Cardiac atrium fibroblast (primary cell): ENCODE measurements around the gene DENND2C. TPM values are rescaled to one million over a fixed set of nuclear protein-coding genes. Genes with fewer than 3 reads are reported as not detected.

Experiments
- total RNA-seq: library from RNA; depleted of rRNA; stranded (reverse); fragments of >200 nt; gene quantifications from 2 replicates; pipeline ENCODE4 v1.2.3, GENCODE V29; 2015

The DENND2C gene, protein sequence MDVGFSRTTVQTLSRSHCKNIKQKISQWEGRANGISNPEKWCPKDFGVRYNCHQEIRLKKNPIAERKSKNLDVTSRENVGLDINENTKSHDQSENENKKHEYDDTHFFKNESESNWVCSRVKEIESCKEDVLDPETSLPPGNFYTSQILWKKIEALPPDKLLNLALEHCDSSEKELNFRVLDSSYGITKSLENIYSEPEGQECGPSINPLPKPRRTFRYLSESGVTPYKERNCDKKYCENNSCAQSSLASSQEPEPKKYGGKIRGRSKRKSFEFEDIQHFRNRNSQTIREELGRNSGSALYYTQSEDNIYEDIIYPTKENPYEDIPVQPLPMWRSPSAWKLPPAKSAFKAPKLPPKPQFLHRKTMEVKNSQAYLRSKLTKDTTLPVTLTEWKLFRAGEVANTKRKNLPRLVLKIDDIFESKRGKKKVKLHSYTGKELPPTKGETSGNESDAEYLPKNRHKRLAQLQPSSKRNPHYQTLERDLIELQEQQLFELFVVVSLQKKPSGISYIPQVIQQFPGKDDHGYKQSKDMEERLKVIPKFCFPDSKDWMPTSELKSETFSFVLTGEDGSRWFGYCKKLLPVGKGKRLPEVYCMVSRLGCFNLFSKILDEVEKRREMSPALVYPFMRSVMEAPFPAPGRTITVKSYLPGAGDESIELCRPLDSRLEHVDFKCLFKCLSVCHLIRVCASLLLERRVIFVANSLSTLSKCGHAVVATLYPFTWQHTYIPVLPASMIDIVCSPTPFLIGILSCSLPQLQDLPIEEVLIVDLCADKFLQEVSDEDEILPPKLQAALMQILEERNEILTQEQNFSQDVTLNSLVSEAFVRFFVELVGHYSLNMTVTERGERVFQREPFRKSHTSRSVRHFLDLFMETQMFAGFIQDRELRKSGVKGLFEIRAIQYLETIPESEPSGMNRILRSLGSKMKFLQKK
- 0.54 and 1.9 TPM in 2 replicates for total RNA-seq

DNA sequence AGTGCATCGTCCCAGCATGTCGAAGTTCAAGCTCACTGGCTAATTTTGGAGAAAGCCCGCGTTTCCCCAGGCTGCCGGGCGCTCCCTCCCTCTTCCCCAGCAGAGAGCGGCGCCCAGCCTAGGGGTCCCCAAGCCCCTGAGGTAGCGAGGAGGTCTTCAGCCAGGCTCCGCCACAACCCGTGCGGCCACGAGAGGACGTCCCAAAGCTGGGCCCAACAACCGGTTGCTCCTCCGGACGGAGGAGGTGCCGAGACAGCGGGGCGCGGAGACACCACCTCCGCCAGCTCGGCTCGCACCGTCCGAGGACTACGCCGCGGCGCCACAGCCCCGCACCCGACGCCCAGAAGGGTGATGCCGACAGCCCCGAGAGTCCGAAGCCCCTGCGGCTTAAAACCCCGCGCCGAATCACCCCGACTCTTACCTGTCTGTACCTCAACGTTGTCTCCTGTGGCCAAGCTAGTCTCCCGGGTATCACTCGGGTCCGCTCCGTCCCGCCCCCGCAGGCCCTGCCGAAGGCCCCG is at the start of gene DENND2C:
Gene DENND2C, minus strand, starts transcription at position 488 of the 521 bp plus-strand sequence. CDS start 44,065 bp downstream, outside the sequence.

DNA sequence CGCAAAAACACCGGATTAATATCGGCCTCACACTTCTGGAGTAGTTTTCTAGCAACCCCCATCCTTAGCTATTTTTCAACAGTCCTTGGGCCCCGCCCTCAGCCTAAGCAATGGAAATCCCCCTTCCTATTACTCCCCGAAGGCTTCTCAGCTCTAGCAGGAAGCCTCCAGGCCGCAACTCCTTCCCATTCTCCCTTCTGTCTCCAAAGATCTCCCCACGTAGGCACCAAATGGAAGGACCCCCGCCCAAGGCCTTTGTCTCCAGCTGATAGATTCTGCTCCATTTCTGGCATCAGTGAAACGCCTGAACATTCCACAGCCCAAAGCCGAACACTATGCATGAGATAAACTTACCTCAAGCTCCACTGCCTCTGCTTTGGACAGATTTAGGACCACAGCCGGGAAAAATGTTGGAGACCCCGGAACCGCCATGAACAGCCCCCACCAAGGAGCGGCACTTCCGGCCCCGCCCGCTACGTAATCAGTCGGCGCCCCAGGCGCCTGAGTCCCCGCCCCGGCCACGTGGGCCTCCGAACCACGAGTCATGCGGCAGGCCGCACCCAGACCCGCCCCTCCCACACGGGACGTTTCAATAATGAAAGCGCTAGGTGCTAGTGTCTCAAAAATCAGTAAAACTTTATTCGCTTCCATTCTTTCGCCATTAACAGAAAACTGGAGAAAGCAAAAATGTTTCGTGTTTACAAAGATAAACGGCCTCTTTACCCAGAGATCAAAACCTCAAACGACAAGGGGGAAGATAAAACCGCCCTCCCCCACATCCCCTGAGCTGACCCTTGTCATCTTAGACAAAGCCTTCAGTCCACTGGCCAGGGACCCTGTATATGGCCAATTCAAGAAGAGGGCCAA is 46.7 kb upstream of the DENND2C start, which contains the start of gene NRAS:
Gene NRAS, minus strand, starts transcription at position 468 of the 867 bp plus-strand sequence. CDS start 611 bp downstream, outside the sequence.

DNA sequence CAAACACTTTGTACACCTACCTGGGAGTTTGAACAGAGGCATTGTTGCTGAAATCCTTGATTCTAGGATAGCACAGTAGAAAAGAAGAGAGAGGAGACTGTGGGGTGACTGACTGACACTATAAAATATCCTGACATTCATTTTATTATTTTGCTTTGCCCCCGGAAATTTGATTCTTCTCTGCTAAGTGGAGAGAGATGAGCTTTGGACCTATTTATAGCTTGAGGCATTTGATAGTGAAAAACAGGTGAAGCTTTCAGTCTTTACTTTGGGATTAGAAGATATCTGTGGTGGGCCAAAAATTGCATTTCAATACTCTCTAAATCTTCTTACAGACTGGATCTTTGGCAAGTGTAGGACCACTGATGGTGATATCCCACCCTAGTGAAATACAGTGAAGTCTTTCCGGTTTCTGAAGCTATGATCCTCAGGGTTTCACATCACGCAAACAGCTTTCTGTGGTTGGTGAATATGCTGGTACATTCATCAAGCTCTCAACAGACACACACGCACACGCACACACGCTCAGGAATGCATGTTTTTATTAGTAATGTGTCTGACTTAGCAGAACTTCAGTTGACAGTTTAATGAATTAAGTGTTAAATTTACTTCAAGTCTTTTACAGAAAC is 25.7 kb upstream of the DENND2C start, which contains the start of gene AMPD1:
Gene AMPD1, minus strand, starts transcription at position 117 of the 629 bp plus-strand sequence. Its CDS starts 75 bp downstream, at position 42.

DNA sequence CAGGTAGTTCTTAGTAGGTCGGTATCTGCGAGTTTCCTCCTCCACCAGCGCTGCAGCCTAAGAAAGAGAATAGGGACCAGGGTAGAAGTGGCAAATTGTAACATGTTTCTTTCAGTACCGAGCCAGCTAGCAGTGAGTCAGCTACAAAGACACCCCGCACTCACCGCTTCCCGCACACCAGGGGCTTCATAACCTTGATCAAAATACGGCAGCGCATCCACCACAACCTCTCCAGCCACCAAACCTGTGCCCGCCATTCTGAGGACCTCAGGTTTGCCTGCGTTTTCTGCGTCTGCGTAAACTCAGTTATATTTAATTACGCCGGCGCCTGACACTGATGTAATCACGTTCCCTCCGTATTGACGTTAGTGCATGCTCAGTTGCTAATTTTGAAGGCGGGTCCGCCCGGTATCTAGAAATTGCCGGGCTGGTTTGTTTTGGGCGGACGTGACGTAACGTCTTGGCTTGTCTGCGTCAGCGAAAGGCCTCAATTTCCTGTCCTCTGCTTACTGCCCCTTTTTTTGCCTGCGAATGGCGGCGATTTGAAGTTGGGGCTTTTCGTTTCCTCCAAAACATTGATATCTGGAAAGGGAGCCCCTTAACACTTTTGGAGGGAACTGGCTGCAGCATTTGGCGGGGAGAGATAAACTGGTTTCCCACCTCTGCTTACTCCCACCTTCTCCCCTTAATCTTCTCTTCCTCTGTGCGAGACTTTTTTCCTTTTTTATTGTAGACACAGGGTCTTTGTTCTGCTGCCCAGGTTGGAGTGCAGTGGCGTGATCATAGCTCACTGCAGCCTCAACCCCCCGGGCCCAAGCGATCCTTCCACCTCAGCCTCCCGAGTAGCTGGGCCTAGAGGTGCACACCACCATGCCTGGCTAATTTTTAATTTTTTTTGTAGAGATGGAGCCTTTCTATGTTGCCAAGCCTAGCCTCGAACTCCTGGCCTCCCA is 88.2 kb downstream of the DENND2C start, which contains the start of gene BCAS2:
Gene BCAS2, minus strand, starts transcription at position 281 of the 953 bp plus-strand sequence. Its CDS starts 24 bp downstream, at position 257.

Other genes starting within 250 kb of the DENND2C start
- 9.4 and 15.0 TPM in 2 replicates for gene TRIM33, start 158.8 kb downstream of the DENND2C start, total RNA-seq
- 24.2 and 29.8 TPM in 2 replicates for gene BCAS2, start 88.4 kb downstream of the DENND2C start, total RNA-seq
- gene AMPD1, start 25.5 kb upstream of the DENND2C start, total RNA-seq, result not detected in 2 replicates
- gene NRAS, start 46.7 kb upstream of the DENND2C start, total RNA-seq, result 43.7 and 47.1 TPM in 2 replicates
- 533 and 591 TPM in 2 replicates for gene CSDE1, start 87.9 kb upstream of the DENND2C start, total RNA-seq
- 30.7 and 62.4 TPM in 2 replicates for gene SIKE1, start 110.6 kb upstream of the DENND2C start, total RNA-seq
- gene SYCP1, start 184.8 kb upstream of the DENND2C start, total RNA-seq, result not detected in 2 replicates